Neuronal stem cell (in vitro differentiated cells): ENCODE data around the gene RAP2A.

ENCODE experiments used
- DNase-seq: peaks from one replicate; pipeline ENCODE4 v3.0.0-alpha.2; 2013; ENCODE audit warnings: low spot score
- H2AFZ ChIP-seq: one replicate; pipeline ENCODE4 v1.6.1; 2013; ENCODE audit warnings: mild to moderate bottlenecking, low read length, inconsistent platforms
- H2AK5ac ChIP-seq: 2 replicates; pipeline ENCODE4 v1.6.1; 2013; ENCODE audit warnings: low read depth, mild to moderate bottlenecking, inconsistent platforms, low read length, moderate library complexity, mixed read lengths
- H2BK120ac ChIP-seq: 2 replicates; pipeline ENCODE4 v1.6.1; 2013; ENCODE audit warnings: low read depth, mild to moderate bottlenecking, inconsistent platforms, low read length, moderate library complexity, mixed read lengths
- H2BK12ac ChIP-seq: one replicate; pipeline ENCODE4 v1.6.1; 2013; ENCODE audit warnings: low read length, inconsistent platforms
- H2BK15ac ChIP-seq: 2 replicates; pipeline ENCODE4 v1.6.1; 2013; ENCODE audit warnings: mild to moderate bottlenecking, low read length, inconsistent platforms, mixed read lengths
- H2BK5ac ChIP-seq: one replicate; pipeline ENCODE4 v1.6.1; 2013; ENCODE audit warnings: inconsistent platforms, mild to moderate bottlenecking, low read length, moderate library complexity
- H3K14ac ChIP-seq: one replicate; pipeline ENCODE4 v1.6.1; 2013; ENCODE audit warnings: low read length, inconsistent platforms
- H3K18ac ChIP-seq: 2 replicates; pipeline ENCODE4 v1.6.1; 2013; ENCODE audit warnings: low read length, inconsistent platforms
- H3K23ac ChIP-seq: 2 replicates; pipeline ENCODE4 v1.6.1; 2013; ENCODE audit warnings: low read depth, mild to moderate bottlenecking, mixed read lengths, low read length, inconsistent platforms; ENCODE audit not compliant: poor library complexity
- H3K27ac ChIP-seq: replicated peaks from 3 replicates; pipeline ENCODE4 v1.5.1; 2013; ENCODE audit warnings: low read length, inconsistent platforms
- H3K27me3 ChIP-seq, 3 experiments: 2 replicates each; pipeline ENCODE4 v1.6.1; 2013; ENCODE audit warnings: low read length in 3 of 3, mild to moderate bottlenecking in 2 of 3, inconsistent platforms in 1 of 3, low read depth in 1 of 3, mixed read lengths in 1 of 3, moderate library complexity in 1 of 3; ENCODE audit not compliant: control insufficient read depth in 3 of 3, insufficient read depth in 3 of 3
- H3K36me3 ChIP-seq, 2 donors: replicated peaks in 1 of 2; 2 replicates each; pipeline ENCODE4 v1.6.1; 2013; ENCODE audit warnings: low read length in 2 of 2; ENCODE audit not compliant: control insufficient read depth in 2 of 2, insufficient read depth in 2 of 2
- H3K4ac ChIP-seq: 2 replicates; pipeline ENCODE4 v1.6.1; 2013; ENCODE audit warnings: inconsistent platforms, mild to moderate bottlenecking, low read length, moderate library complexity
- H3K4me1 ChIP-seq, 2 donors: 1 replicate in 1 of 2; 2 replicates in 1 of 2; pipeline ENCODE4 v1.6.1; 2013; ENCODE audit warnings: low read length in 2 of 2, low read depth in 1 of 2; ENCODE audit not compliant: control insufficient read depth in 2 of 2, insufficient read depth in 1 of 2
- H3K4me2 ChIP-seq: one replicate; pipeline ENCODE4 v1.6.1; 2013; ENCODE audit warnings: mild to moderate bottlenecking, low read length, inconsistent platforms; ENCODE audit not compliant: insufficient read depth, poor library complexity, severe bottlenecking
- H3K4me3 ChIP-seq, 2 donors: 2 replicates each; pipeline ENCODE4 v1.5.1; 2013; ENCODE audit warnings: low read length in 2 of 2, mild to moderate bottlenecking in 2 of 2, inconsistent platforms in 1 of 2, moderate library complexity in 1 of 2
- H3K79me1 ChIP-seq: one replicate; pipeline ENCODE4 v1.6.1; 2013; ENCODE audit warnings: low read depth, mild to moderate bottlenecking, inconsistent platforms, low read length, moderate library complexity
- H3K9ac ChIP-seq: one replicate; pipeline ENCODE4 v1.6.1; 2013; ENCODE audit warnings: mild to moderate bottlenecking, low read depth, low read length, inconsistent platforms; ENCODE audit not compliant: poor library complexity
- H3K9me3 ChIP-seq, 2 donors: replicated peaks in 1 of 2; 2 replicates each; pipeline versions ENCODE3 to v1.6.1; 2013; ENCODE audit warnings: low read length in 2 of 2, mild to moderate bottlenecking in 2 of 2, inconsistent platforms in 1 of 2, low read depth in 1 of 2, mixed read lengths in 1 of 2, moderate library complexity in 1 of 2; ENCODE audit not compliant: control insufficient read depth in 2 of 2, insufficient read depth in 1 of 2
- H4K8ac ChIP-seq: one replicate; pipeline ENCODE4 v1.6.1; 2013; ENCODE audit warnings: low read depth, mild to moderate bottlenecking, inconsistent platforms, low read length, moderate library complexity
- H4K91ac ChIP-seq: one replicate; pipeline ENCODE4 v1.6.1; 2013; ENCODE audit warnings: low read length, low read depth, mild to moderate bottlenecking, inconsistent platforms; ENCODE audit not compliant: poor library complexity
- WGBS, 2 donors: extraction: QIAGEN DNeasy Blood & Tissue Kit; methylation state at CpG; one replicate each; pipeline ENCODE4 v1.1.7; 2013; ENCODE audit warnings: missing lambda C conversion rate in 2 of 2, mixed read lengths in 1 of 2; ENCODE audit not compliant: insufficient read length in 2 of 2, insufficient replicate concordance in 1 of 2; ENCODE audit errors: extremely low coverage in 2 of 2; 5-methylcytosine and 5-hydroxymethylcytosine counted together

Gene RAP2A

DNA sequence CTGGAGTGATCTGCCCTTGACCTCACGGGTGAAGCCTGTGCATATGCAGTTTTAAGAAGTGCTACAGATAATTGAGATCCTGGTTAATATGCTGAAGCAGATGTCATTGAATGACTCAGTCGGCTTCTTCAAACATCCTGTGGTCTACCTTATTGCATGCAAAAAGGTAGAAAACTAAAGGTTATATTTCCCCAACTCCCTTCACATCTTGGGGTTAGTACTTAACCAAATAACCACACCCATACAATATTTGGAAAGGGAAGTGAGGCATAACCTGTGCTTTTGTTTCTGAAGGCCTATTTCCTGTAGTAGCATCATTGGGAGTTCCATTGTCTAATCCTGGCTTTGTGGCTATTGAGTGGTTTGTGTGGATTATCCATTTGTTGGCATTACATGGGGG lies 58.3 kb downstream of the RAP2A start:
- Histone ChIP-seq H3K18ac (no peak overlapping the region), H2BK120ac (no peak overlapping the region)

DNA sequence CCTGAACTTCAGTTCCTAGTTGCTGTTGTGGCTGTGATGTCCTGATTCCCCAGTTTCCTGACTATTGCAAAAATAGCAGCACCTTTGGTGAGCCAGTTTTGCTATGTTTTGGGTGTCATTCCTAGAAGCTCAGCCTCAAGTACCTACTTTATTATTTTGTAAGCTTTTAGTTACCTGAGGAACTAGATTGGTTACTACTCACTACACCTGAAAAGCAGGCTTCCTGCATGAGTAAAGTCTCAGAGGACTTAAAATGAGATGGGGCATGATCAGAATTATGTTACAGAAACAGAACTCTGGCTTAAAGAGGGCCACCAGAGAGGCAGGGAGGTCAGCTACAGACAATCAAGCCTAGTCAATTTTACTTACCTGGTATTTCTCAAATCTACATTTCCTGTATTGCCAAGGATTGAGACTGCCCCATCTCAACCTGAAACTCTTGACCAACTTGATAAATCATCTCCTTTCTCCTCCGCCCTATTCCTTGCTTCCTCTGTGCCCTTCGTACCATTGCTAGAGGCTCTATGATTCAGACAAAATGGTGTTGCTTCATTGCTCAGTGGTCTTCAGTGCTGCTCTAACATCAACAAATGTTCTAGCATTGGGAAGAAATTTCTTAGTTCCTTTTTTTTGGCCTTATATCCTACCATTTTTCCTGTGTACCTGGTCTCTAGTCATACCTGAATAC lies 58.9 kb downstream of the RAP2A start:
- H3K9ac ChIP-seq = no peak overlapping the region
- H3K4me3 ChIP-seq = no peak overlapping the region
- H3K9me3 ChIP-seq = peaks cover 2 to 3% of the 10 kb centered on the region in 2 donors
- H4K8ac ChIP-seq = no peak overlapping the region
- H2AK5ac ChIP-seq = no peak overlapping the region
- no CpG with 5 or more reads among the region's 2 CpGs for WGBS, 2 donors
- no peak overlapping the region for H2AFZ ChIP-seq
- H2BK12ac ChIP-seq = no peak overlapping the region
- no peak overlapping the region for H2BK5ac ChIP-seq
- H3K23ac ChIP-seq = no peak overlapping the region
- no peaks in the 10 kb centered on the region for H3K4me1 ChIP-seq
- H3K27me3 ChIP-seq = no peaks in the 10 kb centered on the region
- H3K14ac ChIP-seq = no peak overlapping the region
- no peaks in the 10 kb centered on the region for H3K36me3 ChIP-seq
- H2BK15ac ChIP-seq = no peak overlapping the region
- H3K79me1 ChIP-seq = no peaks in the 10 kb centered on the region
- H3K27ac ChIP-seq = no peak overlapping the region
- no peak overlapping the region for H4K91ac ChIP-seq
- no peak for DNase-seq
- H3K18ac ChIP-seq = no peak overlapping the region
- no peak overlapping the region for H3K4me2 ChIP-seq
- no peak overlapping the region for H3K4ac ChIP-seq
- H2BK120ac ChIP-seq = no peak overlapping the region

More for the DNA sequence above, 58.3 kb downstream of the RAP2A start:
- Histone ChIP-seq H2BK12ac (no peak overlapping the region), H2BK5ac (no peak overlapping the region), H3K4me3 (no peak overlapping the region), H3K4ac (no peak overlapping the region), H3K4me1 (no peaks in the 10 kb centered on the region), H3K9me3 (peaks cover 2 to 3% of the 10 kb centered on the region in 2 donors), H3K14ac (no peak overlapping the region), H3K27me3 (no peaks in the 10 kb centered on the region), H4K91ac (no peak overlapping the region), H3K79me1 (no peaks in the 10 kb centered on the region), H3K36me3 (no peaks in the 10 kb centered on the region), H3K27ac (no peak overlapping the region), H2AFZ (no peak overlapping the region), H3K9ac (no peak overlapping the region), H3K23ac (no peak overlapping the region), H2AK5ac (no peak overlapping the region), H2BK15ac (no peak overlapping the region), H3K4me2 (no peak overlapping the region), H4K8ac (no peak overlapping the region)
- WGBS, 2 donors = no CpG with 5 or more reads among the region's 2 CpGs
- DNase-seq = no peak

DNA sequence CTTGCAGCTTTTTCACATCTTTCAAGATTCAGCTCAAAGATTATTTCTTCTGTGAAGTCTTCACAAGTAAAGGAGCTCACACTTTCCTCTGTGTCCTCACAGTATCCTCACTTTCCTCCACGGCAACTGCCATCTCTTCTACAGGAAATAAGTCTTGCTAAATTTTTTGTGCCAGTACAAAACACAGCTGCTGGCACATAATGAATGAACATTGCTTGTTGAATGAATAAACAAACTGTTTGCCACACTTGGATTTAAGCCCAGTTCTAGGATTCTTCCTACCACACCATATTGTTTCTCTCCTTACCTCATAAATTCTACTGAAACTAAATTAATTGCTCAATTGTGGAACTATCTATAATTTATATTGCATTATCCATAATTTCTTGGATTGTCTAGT lies 59.5 kb downstream of the RAP2A start:
- Histone ChIP-seq H3K4me3 (no peak overlapping the region), H4K91ac (no peak overlapping the region), H3K27ac (no peak overlapping the region), H2BK5ac (no peak overlapping the region), H4K8ac (no peak overlapping the region), H3K27me3 (no peaks in the 10 kb centered on the region), H3K9ac (no peak overlapping the region), H3K4ac (no peak overlapping the region), H3K36me3 (no peaks in the 10 kb centered on the region), H3K4me2 (no peak overlapping the region), H3K14ac (no peak overlapping the region), H2BK120ac (no peak overlapping the region), H3K9me3 (peaks cover 2 to 3% of the 10 kb centered on the region in 2 donors), H3K23ac (no peak overlapping the region), H2AFZ (no peak overlapping the region), H2BK15ac (no peak overlapping the region), H3K79me1 (no peaks in the 10 kb centered on the region), H2AK5ac (no peak overlapping the region), H3K4me1 (no peaks in the 10 kb centered on the region), H2BK12ac (no peak overlapping the region), H3K18ac (no peak overlapping the region)
- no peak for DNase-seq
- WGBS, 2 donors = no CpG with 5 or more reads among the region's 1 CpG

DNA sequence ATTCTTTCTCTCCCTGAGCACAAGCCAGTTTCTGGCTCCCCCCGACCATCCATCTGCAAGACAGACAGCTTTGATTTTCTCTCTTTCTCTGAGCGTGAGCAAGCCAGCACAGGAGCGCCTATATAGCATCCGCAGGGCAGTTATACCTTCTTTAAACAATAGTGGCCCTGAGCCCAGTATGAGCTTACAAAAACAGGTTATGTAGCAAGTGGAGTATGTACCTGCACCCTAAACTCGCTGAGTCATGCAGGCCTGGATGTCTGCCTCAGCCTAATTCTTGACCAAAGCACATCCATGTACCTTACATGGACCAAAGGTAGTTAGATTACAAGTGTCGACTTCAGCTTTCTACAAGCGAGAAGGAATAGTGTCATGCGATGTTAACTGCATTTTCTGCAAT lies 61.7 kb downstream of the RAP2A start:
- Histone ChIP-seq H3K23ac (no peak overlapping the region), H2BK12ac (no peak overlapping the region), H3K4me2 (no peak overlapping the region), H3K14ac (no peak overlapping the region), H3K4ac (no peak overlapping the region), H3K4me3 (no peak overlapping the region), H4K8ac (no peak overlapping the region), H3K9ac (no peak overlapping the region), H2BK15ac (no peak overlapping the region), H3K4me1 (no peaks in the 10 kb centered on the region), H2BK5ac (no peak overlapping the region), H3K18ac (no peak overlapping the region), H2AFZ (no peak overlapping the region), H4K91ac (no peak overlapping the region), H3K79me1 (no peaks in the 10 kb centered on the region), H3K36me3 (no peaks in the 10 kb centered on the region), H3K27me3 (no peaks in the 10 kb centered on the region), H3K9me3 (peaks cover 2% of the 10 kb centered on the region in 2 donors), H3K27ac (no peak overlapping the region), H2BK120ac (no peak overlapping the region), H2AK5ac (no peak overlapping the region)
- no peak for DNase-seq
- no CpG with 5 or more reads among the region's 8 CpGs for WGBS, 2 donors
